ENCODE results near the gene RBM25.

- TF ChIP-seq TCF7 (CRISPR knock-in tag; IDR thresholded peaks at IDR 0.05; ENCODE audit: low read depth) (no peak), SMAD3 (CRISPR knock-in tag; IDR thresholded peaks at IDR 0.05; ENCODE audit: borderline replicate concordance) (no peak), CTCF (IDR thresholded peaks at IDR 0.05) (no peak), GRHL2 (CRISPR knock-in tag; IDR thresholded peaks at IDR 0.05; ENCODE audit: insufficient replicate concordance, severe bottlenecking) (no peak), ETV6 (CRISPR knock-in tag; IDR thresholded peaks at IDR 0.05) (no peak)
- TF ChIP-seq, protein P1, sequence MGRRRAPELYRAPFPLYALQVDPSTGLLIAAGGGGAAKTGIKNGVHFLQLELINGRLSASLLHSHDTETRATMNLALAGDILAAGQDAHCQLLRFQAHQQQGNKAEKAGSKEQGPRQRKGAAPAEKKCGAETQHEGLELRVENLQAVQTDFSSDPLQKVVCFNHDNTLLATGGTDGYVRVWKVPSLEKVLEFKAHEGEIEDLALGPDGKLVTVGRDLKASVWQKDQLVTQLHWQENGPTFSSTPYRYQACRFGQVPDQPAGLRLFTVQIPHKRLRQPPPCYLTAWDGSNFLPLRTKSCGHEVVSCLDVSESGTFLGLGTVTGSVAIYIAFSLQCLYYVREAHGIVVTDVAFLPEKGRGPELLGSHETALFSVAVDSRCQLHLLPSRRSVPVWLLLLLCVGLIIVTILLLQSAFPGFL (CRISPR knock-in tag; IDR thresholded peaks at IDR 0.05; ENCODE audit: borderline replicate concordance) = no peak
- TF ChIP-seq, protein P2, sequence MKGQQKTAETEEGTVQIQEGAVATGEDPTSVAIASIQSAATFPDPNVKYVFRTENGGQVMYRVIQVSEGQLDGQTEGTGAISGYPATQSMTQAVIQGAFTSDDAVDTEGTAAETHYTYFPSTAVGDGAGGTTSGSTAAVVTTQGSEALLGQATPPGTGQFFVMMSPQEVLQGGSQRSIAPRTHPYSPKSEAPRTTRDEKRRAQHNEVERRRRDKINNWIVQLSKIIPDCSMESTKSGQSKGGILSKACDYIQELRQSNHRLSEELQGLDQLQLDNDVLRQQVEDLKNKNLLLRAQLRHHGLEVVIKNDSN (CRISPR knock-in tag; IDR thresholded peaks at IDR 0.05) = no peak
These were observed 32.7 kb downstream of the RBM25 start for GRCh38 chr14:73091044-73091443.
